ENCODE measurements around the gene TEF.

The TEF gene

GRCh38 chr22:41408665-41409064 lies 26.9 kb downstream of the TEF start:
- H3K27ac ChIP-seq = no peak overlapping the region
- no peak for TF ChIP-seq ZFX (IDR thresholded peaks at IDR 0.05)
- TF ChIP-seq, protein P1, sequence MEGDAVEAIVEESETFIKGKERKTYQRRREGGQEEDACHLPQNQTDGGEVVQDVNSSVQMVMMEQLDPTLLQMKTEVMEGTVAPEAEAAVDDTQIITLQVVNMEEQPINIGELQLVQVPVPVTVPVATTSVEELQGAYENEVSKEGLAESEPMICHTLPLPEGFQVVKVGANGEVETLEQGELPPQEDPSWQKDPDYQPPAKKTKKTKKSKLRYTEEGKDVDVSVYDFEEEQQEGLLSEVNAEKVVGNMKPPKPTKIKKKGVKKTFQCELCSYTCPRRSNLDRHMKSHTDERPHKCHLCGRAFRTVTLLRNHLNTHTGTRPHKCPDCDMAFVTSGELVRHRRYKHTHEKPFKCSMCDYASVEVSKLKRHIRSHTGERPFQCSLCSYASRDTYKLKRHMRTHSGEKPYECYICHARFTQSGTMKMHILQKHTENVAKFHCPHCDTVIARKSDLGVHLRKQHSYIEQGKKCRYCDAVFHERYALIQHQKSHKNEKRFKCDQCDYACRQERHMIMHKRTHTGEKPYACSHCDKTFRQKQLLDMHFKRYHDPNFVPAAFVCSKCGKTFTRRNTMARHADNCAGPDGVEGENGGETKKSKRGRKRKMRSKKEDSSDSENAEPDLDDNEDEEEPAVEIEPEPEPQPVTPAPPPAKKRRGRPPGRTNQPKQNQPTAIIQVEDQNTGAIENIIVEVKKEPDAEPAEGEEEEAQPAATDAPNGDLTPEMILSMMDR (conservative IDR thresholded peaks at IDR 0.05) = no peak

GRCh38 chr22:41410311-41410751 lies 28.6 kb downstream of the TEF start:
- TF ChIP-seq, protein P1 (conservative IDR thresholded peaks at IDR 0.05) = no peak
- 0 out of 2 replicates have a peak, but pooled peaks have one; percentile 7 for TF ChIP-seq ZFX (IDR thresholded peaks at IDR 0.05)
- peak overlapping the region; percentile 69 for H3K27ac ChIP-seq

- peak overlapping the region; percentile 69 for H3K27ac ChIP-seq
Measured at GRCh38 chr22:41411021-41411851, 29.5 kb downstream of the TEF start.

GRCh38 chr22:41415554-41415953 lies 33.8 kb downstream of the TEF start:
- TF ChIP-seq ZFX (IDR thresholded peaks at IDR 0.05) = no peak
- TF ChIP-seq, protein P1 (conservative IDR thresholded peaks at IDR 0.05) = no peak
- peak overlapping the region; percentile 98 for H3K27ac ChIP-seq

More at GRCh38 chr22:41411021-41411851, 29.5 kb downstream of the TEF start:
- peak; percentile 0; the same call in 1 of the 2 replicates for TF ChIP-seq ZFX (IDR thresholded peaks at IDR 0.05)
- TF ChIP-seq, protein P1 (conservative IDR thresholded peaks at IDR 0.05) = no peak

GRCh38 chr22:41417622-41418390 lies 36.1 kb downstream of the TEF start:
- peak overlapping the region; percentile 98 for H3K27ac ChIP-seq
- TF ChIP-seq, protein P1 (conservative IDR thresholded peaks at IDR 0.05) = no peak
- TF ChIP-seq ZFX (IDR thresholded peaks at IDR 0.05) = no peak

GRCh38 chr22:41418717-41419116 lies 37.0 kb downstream of the TEF start:
- TF ChIP-seq ZFX (IDR thresholded peaks at IDR 0.05) = no peak
- TF ChIP-seq, protein P1 (conservative IDR thresholded peaks at IDR 0.05) = no peak
- peak overlapping the region; percentile 98 for H3K27ac ChIP-seq
